K562 (cell line): ENCODE results near the gene TOM1L1. TPM values are rescaled to one million over a fixed set of nuclear protein-coding genes. Genes with fewer than 3 reads are reported as not detected.

Experiments
- ATF7 ChIP-seq: fragments of 450-650 bp; IDR thresholded peaks from 2 replicates; pipeline ENCODE4 v1.7.1; 2014; ENCODE audit warnings: mild to moderate bottlenecking, moderate library complexity
- BACH1 ChIP-seq: fragments of 200-800 bp; sonication (Bioruptor generic); IDR thresholded peaks from 2 replicates; pipeline ENCODE4 v1.6.1; 2016; ENCODE audit warnings: missing genetic modification characterization, missing compliant biosample characterization
- E2F3 ChIP-seq: fragments of 250-450 bp; sonication (Bioruptor Pico); IDR thresholded peaks from 2 replicates; pipeline ENCODE4 v1.4.0; 2020; ENCODE audit warnings: mild to moderate bottlenecking
- MXD1 ChIP-seq: fragments of 250-450 bp; sonication (Bioruptor Pico); IDR thresholded peaks from 2 replicates; pipeline ENCODE4 v1.8.0; 2021; ENCODE audit warnings: borderline replicate concordance, mild to moderate bottlenecking, moderate library complexity; ENCODE audit not compliant: poor library complexity, severe bottlenecking
- PHB2 ChIP-seq: fragments of 450-650 bp; IDR thresholded peaks from 2 replicates; pipeline ENCODE4 v1.6.1; 2017; ENCODE audit warnings: low read depth
- POLR2H ChIP-seq: IDR thresholded peaks from 2 replicates; pipeline ENCODE4 v1.6.1; 2016; ENCODE audit warnings: missing genetic modification characterization, low read depth, mild to moderate bottlenecking, control low read depth, missing compliant biosample characterization, moderate library complexity
- PYGO2 ChIP-seq: fragments of 450-650 bp; IDR thresholded peaks from 2 replicates; pipeline ENCODE4 v1.6.1; 2016; ENCODE audit warnings: mild to moderate bottlenecking, missing genetic modification characterization, moderate library complexity, missing compliant biosample characterization
- SMARCC2 ChIP-seq: fragments of 450-650 bp; IDR thresholded peaks from 2 replicates; pipeline ENCODE4 v1.6.1; 2017; ENCODE audit warnings: antibody characterized with exemption, moderate library complexity, mild to moderate bottlenecking, low read depth
- SMARCE1 ChIP-seq: fragments of 450-650 bp; IDR thresholded peaks from 2 replicates; pipeline ENCODE4 v1.7.1; 2016; ENCODE audit warnings: mild to moderate bottlenecking
- SP2 ChIP-seq: IDR thresholded peaks from 2 replicates; pipeline ENCODE4 v1.6.1; 2011; ENCODE audit warnings: mild to moderate bottlenecking, low read depth, low read length, moderate library complexity; ENCODE audit not compliant: poor library complexity, severe bottlenecking; ENCODE audit errors: extremely low read depth
- STAG1 ChIP-seq: sonication (generic); formaldehyde crosslinking; IDR thresholded peaks from 2 replicates; pipeline ENCODE4 v1.5.0; 2020; ENCODE audit warnings: missing genetic modification reagents, borderline replicate concordance
- TFAM ChIP-seq: fragments of 250-450 bp; sonication (Bioruptor Pico); conservative IDR thresholded peaks from 2 replicates; pipeline ENCODE4 v1.5.0; 2021; ENCODE audit warnings: mild to moderate bottlenecking, moderate library complexity
- THAP12 ChIP-seq: fragments of 250-450 bp; sonication (Bioruptor Pico); IDR thresholded peaks from 2 replicates; pipeline ENCODE4 v1.9.0; 2021; ENCODE audit warnings: mild to moderate bottlenecking, inconsistent platforms
- ZFP36 ChIP-seq: fragments of 150-350 bp; IDR thresholded peaks from 2 replicates; pipeline ENCODE4 v1.6.1; 2018; ENCODE audit warnings: low read length, low read depth; ENCODE audit not compliant: partially characterized antibody
- ZNF133 ChIP-seq: fragments of 250-450 bp; sonication (Bioruptor Pico); IDR thresholded peaks from 2 replicates; pipeline ENCODE4 v1.4.0; 2020; ENCODE audit warnings: mild to moderate bottlenecking
- ZNF146 ChIP-seq: IDR thresholded peaks from one replicate; pipeline ENCODE4 v1.6.1; 2018; ENCODE audit warnings: missing compliant biosample characterization; ENCODE audit not compliant: unreplicated experiment
- ZNF212 ChIP-seq: fragments of 450-650 bp; formaldehyde crosslinking; IDR thresholded peaks from 2 replicates; pipeline ENCODE4 v1.4.0; 2020; ENCODE audit warnings: mild to moderate bottlenecking
- ZNF274 ChIP-seq: IDR thresholded peaks from 2 replicates; pipeline ENCODE4 v1.6.1; 2011; ENCODE audit warnings: low read depth, mild to moderate bottlenecking, low read length, moderate library complexity, borderline replicate concordance
- ZNF444 ChIP-seq: fragments of 250-450 bp; sonication (Bioruptor Pico); IDR thresholded peaks from 2 replicates; pipeline ENCODE4 v1.4.0; 2020; ENCODE audit warnings: mild to moderate bottlenecking, moderate library complexity
- ZNF76 ChIP-seq: fragments of 250-450 bp; sonication (Bioruptor Pico); IDR thresholded peaks from 2 replicates; pipeline ENCODE4 v1.4.0; 2020; ENCODE audit warnings: mild to moderate bottlenecking, moderate library complexity, borderline replicate concordance
- ZNF785 ChIP-seq: fragments of 250-450 bp; sonication (Bioruptor Pico); IDR thresholded peaks from 2 replicates; pipeline ENCODE4 v1.4.0; 2020; ENCODE audit warnings: mild to moderate bottlenecking
- polyA plus RNA-seq, 8 experiments: library from polyadenylated mRNA; depleted of rRNA in 4 of 8; stranded (reverse) in 5 of 8; unstranded in 3 of 8; fragments of >200 nt; fragmentation: Nextera tagmentation in 2 of 8; fragmentation: Illumina TruSeq in 1 of 8; extraction: Ambion mirVana in 2 of 8; extraction: Trizol in 1 of 8; gene quantifications; 2 replicates each; pipeline versions ENCODE4 v1.2.1 to v1.2.3, GENCODE V29; 2011 to 2014; ENCODE audit warnings: inconsistent platforms in 1 of 8, missing spikeins in 1 of 8
- total RNA-seq, 7 experiments: library from RNA; depleted of rRNA in 6 of 7; stranded (reverse); fragments of >200 nt in 6 of 7; fragmentation: Illumina TruSeq in 2 of 7; extraction: Trizol in 2 of 7; gene quantifications; 2 replicates each; pipeline versions ENCODE4 v1.2.1 to v1.2.3, GENCODE V29; 2011 to 2021; ENCODE audit warnings: low replicate concordance in 1 of 7
- TF ChIP-seq, protein P1 (sequence below), 3 experiments: fragments of 200-800 bp in 1 of 3; fragments of 250-450 bp in 1 of 3; fragments of 450-650 bp in 1 of 3; sonication (Bioruptor Pico) in 1 of 3; sonication (Bioruptor generic) in 1 of 3; formaldehyde crosslinking in 1 of 3; IDR thresholded peaks; 2 replicates each; pipeline versions ENCODE4 v1.6.1 to v1.8.0; 2016 to 2022; ENCODE audit warnings: mild to moderate bottlenecking in 2 of 3, missing genetic modification characterization in 2 of 3, missing compliant biosample characterization in 1 of 3, moderate library complexity in 1 of 3

TOM1L1 gene
- total and polyA plus RNA-seq, 9 of the 15 experiments (the other 6 are each of a cell fraction or from before 2014, with no cell fraction given): 21.3 to 74.3 (median 31.0) TPM

- TF ChIP-seq PHB2: no peak
- TF ChIP-seq ZFP36: no peak
- no peak for TF ChIP-seq SMARCC2
- no peak for TF ChIP-seq SP2
- no peak for TF ChIP-seq ZNF274
- no peak for TF ChIP-seq ZNF785
- no peak for TF ChIP-seq MXD1
- TF ChIP-seq ATF7: no peak
- no peak for TF ChIP-seq ZNF76 (CRISPR knock-in tag)
- no peak for TF ChIP-seq PYGO2 (tag)
- TF ChIP-seq ZNF212 (CRISPR knock-in tag): no peak
- TF ChIP-seq, protein P1, sequence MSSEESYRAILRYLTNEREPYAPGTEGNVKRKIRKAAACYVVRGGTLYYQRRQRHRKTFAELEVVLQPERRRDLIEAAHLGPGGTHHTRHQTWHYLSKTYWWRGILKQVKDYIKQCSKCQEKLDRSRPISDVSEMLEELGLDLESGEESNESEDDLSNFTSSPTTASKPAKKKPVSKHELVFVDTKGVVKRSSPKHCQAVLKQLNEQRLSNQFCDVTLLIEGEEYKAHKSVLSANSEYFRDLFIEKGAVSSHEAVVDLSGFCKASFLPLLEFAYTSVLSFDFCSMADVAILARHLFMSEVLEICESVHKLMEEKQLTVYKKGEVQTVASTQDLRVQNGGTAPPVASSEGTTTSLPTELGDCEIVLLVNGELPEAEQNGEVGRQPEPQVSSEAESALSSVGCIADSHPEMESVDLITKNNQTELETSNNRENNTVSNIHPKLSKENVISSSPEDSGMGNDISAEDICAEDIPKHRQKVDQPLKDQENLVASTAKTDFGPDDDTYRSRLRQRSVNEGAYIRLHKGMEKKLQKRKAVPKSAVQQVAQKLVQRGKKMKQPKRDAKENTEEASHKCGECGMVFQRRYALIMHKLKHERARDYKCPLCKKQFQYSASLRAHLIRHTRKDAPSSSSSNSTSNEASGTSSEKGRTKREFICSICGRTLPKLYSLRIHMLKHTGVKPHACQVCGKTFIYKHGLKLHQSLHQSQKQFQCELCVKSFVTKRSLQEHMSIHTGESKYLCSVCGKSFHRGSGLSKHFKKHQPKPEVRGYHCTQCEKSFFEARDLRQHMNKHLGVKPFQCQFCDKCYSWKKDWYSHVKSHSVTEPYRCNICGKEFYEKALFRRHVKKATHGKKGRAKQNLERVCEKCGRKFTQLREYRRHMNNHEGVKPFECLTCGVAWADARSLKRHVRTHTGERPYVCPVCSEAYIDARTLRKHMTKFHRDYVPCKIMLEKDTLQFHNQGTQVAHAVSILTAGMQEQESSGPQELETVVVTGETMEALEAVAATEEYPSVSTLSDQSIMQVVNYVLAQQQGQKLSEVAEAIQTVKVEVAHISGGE (CRISPR knock-in tag; IDR thresholded peaks at IDR 0.05): no peak
- no peak for TF ChIP-seq POLR2H
- no peak for TF ChIP-seq E2F3
- no peak for TF ChIP-seq ZNF146
- no peak for TF ChIP-seq THAP12
- TF ChIP-seq TFAM (CRISPR knock-in tag): no peak
- no peak for TF ChIP-seq BACH1
- no peak for TF ChIP-seq ZNF133 (CRISPR knock-in tag)
- TF ChIP-seq SMARCE1: peak; percentile 11; the same call in 1 of the 2 replicates
- no peak for TF ChIP-seq ZNF444 (CRISPR knock-in tag)
- no peak for TF ChIP-seq STAG1 (CRISPR knock-in tag)
Measured at GRCh38 chr17:54969658-54970572, 69.3 kb downstream of the TOM1L1 start (continued).
